ENCODE results near the gene CSRP2.

- peak in 2 of 6 experiments; percentile 21 to 39 for TF ChIP-seq CTCF (IDR thresholded peaks at IDR 0.05)
- no peak for TF ChIP-seq POLR2A (IDR thresholded peaks at IDR 0.05)
Observed at GRCh38 chr12:76820888-76821482, 57.8 kb downstream of the CSRP2 start.

All from upper lobe of left lung (tissue), 4 donors.